Stimulated activated CD8-positive, alpha-beta memory T cell treated with anti-CD3 and anti-CD28 coated beads, Interleukin-4, amount 100 ng/mL, for 1 hour (primary cell): Measurements from ENCODE around the gene C1QB.

Experiments
- DNase-seq, 2 donors: peaks; one replicate each; pipeline ENCODE4 v3.0.0-alpha.2; 2020; ENCODE audit warnings: low read depth in 2 of 2, low spot score in 1 of 2

Gene C1QB

DNA sequence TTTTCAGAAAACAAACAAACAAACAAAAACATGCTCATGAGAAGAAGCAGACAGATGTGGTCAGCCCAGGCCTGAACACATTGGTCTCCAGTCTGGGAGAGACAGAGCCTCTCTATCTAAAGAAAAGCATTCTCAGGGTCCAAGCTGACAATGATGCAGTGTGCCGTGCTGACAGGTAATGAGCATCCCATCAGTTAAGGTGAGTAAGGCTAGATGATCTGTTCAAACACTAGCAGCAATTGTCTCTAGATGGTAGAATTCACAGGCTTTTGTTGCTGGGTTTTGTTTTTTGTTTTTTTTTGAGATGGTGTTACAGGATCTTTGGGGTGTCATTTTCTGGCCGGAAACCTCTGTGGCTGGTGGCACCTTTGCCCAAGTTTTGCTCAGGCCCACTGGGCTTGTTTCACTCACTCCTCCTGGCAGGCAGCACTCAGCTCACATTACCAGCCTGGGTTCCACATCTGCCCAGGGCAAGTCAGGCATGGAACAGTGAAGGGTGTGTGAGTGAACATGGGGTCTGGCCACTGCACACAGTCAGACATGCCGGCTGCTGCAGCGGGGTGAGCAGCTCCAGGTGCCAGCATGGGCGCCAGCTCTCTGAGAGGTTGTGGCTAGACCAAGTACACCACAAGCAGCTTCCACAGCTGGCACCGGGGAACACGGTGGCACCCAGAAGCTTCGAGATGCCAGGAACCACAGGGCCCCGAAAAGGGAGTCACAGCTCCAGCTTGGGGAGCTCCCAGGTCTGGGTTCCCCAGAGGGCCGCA, 19.2 kb upstream of the C1QB start:
- DNase-seq, result no peak

DNA sequence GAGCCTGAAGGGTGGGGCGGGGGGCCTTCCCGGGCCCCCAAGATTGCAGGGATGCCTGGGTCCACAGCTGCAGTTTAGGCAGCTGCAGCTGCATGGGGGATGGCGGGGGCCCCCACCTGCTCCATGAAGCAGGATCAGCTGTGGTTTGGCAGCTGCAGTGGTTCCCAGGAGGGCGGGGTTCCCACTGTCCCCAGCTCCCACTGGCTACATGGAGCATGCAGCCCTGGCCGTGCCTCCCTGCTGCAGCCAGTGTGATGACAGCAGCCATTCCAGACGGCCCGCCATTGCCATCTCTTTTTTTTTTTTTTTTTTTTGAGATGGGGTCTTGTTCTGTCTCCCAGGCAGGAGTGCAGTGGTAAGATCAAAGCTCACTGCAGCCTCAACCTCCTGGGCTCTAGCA, 17.6 kb upstream of the C1QB start:
- no peak for DNase-seq

DNA sequence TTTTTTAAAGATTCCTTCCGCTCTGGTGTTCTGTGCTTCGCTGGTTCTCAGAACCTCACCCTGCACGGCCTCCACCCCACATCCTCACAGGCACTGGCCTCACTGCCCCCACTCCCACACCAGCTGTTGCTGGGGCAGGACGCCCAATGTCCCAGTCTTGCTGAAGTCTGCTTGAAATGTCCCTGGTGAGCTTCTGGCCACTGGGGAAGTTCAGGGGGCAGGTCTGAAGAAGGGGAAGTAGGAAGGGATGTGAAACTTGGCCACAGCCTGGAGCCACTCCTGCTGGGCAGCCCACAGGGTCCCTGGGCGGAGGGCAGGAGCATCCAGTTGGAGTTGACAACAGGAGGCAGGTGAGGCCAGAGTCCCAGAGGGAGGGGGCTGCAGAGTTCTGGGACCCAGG, 16.7 kb upstream of the C1QB start, which contains the start of gene C1QA:
Gene C1QA, plus strand, starts transcription at position 276 of the 400 bp plus-strand sequence. CDS start 989 bp downstream, outside the sequence.
- DNase-seq, result no peak

DNA sequence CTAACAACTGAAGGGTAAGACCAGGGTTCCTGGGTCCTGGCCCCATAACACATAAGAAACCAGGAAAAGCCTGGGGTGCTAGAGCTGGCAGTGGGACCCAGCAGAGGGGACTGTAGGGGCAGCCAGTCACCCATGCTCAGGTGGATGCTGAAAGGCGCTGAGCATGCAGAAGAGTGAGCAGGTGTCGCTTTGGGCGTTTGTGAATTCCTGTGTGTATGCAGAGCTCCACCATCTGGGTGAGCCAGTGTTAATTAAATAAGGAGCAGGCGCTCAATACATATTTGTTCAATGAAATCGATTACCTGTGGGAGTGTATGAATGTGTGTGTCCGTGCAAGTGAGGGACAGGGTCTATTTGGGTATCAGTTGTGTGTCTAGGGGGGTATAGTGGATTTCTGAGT, 16.1 kb upstream of the C1QB start:
- no peak for DNase-seq

DNA sequence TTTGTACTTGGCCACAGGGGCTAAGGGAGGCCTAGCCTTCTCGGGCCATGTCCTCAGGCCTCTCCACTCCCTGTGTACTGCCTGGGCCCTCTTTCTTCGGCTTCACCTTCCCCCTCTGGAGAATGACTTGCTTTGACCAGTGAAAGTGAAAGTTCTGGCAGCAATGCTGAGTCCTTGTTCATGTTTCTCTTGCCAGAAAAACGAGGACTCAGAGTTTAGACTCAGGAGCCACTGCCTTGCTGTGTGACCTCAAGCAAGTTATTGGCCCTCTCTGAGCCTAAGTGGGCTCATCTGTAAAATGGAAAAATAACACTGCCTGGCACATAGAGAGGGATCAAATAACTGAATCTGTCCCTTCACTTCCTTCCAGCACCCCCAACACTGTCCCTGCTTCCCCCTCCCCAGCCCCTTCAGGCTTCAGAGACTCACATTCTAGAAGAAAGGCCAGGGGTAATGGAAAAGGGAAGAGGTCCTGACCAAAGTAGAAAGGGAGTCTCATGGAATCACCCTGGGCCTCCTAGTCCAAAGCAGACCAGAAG, 15.1 kb upstream of the C1QB start:
- no peak for DNase-seq

DNA sequence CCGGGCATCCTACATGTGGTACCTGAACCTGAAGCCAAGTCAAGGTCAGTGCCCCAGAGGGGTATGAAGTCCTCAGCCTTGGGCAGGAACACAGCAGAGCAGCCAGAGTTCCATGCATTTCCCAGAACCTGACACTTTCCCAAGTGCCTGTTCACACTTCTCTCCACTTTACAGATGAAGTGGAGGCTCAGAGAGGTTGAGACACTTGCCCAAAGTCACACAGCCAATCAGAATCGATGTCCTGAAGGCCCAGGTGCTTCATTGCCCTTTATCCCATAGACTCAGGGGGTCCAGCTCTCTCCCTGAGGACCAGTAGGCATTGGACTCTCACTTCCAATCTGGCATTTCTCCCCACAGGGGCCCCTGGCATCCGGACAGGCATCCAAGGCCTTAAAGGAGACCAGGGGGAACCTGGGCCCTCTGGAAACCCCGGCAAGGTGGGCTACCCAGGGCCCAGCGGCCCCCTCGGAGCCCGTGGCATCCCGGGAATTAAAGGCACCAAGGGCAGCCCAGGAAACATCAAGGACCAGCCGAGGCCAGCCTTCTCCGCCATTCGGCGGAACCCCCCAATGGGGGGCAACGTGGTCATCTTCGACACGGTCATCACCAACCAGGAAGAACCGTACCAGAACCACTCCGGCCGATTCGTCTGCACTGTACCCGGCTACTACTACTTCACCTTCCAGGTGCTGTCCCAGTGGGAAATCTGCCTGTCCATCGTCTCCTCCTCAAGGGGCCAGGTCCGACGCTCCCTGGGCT, 14.4 kb upstream of the C1QB start:
- no peak for DNase-seq

DNA sequence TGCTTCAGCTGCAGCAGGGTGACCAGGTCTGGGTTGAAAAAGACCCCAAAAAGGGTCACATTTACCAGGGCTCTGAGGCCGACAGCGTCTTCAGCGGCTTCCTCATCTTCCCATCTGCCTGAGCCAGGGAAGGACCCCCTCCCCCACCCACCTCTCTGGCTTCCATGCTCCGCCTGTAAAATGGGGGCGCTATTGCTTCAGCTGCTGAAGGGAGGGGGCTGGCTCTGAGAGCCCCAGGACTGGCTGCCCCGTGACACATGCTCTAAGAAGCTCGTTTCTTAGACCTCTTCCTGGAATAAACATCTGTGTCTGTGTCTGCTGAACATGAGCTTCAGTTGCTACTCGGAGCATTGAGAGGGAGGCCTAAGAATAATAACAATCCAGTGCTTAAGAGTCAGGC, 13.8 kb upstream of the C1QB start:
- no peak for DNase-seq

DNA sequence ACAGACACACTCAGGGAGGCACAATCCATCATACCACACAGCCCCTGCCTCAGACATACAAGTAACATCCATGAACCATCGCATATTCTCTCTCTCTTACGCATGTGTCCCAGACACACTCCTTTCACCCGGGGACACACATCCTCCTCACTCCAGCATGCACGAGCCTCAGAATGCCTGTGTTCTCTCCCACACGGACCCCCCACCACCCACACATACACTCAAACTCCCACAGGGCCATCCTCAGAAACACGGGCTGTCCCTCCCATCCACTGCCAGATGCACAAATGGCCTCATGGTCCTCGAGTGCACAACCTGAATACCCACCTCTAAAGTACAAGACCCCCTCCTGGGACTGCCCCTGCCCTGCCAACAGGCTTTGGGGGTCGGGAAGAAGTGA, 11.8 kb upstream of the C1QB start:
- DNase-seq, result no peak

DNA sequence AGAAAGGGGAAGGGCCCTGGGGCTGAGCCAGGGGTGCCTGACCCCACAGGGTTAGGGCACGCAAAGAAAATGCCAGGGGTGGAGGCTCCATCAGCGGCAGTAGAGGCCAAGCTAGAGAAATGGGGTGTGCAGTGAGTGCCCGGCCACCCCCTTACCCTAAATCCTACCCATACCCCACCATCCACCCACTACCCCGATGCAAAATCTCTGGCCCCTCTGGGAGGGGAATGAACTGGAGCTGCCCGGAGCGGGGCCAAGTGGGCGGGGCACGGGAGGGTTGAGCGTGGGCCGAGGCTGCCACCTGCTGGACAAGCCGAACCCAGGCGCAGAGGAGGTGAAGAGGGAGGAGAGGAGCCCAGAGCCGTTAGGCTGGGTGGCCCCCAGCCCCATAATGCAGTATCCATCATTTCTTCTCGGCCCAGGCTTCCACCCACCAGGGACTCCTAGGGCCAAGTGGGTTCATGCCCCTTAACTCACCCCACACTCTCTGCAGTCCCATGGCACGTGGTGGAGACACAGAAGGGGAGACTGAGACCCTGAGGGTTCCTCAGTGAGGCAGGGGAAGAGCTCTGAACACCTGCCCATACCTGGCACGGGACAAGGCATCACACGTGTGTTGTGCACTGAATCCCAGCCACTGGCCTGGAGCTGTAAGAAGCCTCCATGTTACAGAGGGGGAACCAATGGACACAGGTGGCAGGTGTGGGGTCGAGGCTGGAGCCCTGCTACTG, 11.0 kb upstream of the C1QB start:
- DNase-seq, result peak; percentile 23 to 47

DNA sequence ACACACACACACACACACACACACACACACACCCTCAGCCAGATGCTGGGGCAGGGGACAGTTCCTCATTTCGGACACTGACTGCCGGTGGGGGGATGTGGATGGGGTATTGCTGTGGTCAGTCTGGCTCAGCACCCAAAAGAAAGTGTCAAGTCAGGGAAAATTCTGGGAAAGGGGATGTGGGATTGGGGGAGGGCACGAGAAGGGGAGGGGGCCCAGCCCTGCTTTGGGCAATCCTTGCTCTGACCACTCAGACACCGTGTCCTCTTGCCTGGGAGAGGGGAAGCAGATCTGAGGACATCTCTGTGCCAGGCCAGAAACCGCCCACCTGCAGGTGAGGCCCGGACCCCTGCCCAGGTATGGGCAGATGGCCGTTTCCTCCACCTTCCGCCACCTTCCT, 9.7 kb upstream of the C1QB start, which contains the start of gene C1QC:
Gene C1QC, plus strand, starts transcription at position 253 of the 400 bp plus-strand sequence. CDS start 391 bp downstream, outside the sequence.
- no peak for DNase-seq

DNA sequence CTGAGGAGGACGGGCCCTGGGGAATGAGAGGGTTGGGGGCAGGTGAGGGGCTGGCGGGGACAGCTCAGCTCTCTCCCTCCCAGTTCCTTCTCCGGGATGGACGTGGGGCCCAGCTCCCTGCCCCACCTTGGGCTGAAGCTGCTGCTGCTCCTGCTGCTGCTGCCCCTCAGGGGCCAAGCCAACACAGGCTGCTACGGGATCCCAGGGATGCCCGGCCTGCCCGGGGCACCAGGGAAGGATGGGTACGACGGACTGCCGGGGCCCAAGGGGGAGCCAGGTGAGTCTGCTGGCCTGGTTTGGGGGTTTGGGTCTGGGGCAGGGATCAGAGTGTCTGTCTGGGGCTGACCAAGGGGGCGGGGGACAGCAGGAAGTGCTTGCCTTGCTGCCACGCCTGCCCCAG, 9.1 kb upstream of the C1QB start:
- DNase-seq, result no peak

DNA sequence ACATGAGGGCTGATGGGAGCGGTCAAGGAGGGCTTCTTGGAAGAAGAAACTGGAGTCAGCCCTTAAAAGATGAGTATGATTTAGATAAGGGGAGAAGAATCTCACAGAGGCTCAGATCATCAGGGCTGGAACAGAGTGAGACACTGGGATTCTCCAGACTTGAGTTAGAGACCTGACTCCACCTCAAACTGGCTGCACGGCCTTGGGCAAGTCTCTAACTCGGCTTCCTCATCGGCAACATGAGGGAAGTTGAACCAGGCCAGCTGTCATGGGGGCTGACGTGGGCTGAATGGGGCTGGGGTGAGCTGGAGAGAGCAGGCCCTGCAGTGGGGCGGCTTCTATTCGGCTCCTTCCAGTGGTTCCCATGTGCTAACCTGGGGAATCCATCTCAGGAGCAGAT, 7.1 kb upstream of the C1QB start:
- no peak for DNase-seq

DNA sequence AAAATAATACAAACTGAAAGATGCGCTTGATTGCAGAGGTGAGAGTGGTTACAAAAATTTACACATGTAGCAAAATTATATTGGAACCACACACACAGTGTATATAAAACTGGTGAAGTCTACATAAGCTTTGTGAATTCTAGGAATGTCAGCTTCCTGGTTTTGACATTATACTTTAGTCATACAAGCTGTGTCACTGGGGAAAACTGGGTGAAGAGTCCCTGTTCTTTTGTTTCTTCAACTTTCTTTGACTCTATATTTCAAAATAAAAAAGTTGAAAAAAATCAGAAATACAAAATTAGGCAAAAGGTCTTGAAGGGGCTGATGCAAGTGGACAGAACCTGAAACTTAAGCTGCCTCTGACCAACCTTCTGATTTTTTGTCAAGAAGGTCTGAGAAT, 6.7 kb upstream of the C1QB start:
- no peak for DNase-seq

DNA sequence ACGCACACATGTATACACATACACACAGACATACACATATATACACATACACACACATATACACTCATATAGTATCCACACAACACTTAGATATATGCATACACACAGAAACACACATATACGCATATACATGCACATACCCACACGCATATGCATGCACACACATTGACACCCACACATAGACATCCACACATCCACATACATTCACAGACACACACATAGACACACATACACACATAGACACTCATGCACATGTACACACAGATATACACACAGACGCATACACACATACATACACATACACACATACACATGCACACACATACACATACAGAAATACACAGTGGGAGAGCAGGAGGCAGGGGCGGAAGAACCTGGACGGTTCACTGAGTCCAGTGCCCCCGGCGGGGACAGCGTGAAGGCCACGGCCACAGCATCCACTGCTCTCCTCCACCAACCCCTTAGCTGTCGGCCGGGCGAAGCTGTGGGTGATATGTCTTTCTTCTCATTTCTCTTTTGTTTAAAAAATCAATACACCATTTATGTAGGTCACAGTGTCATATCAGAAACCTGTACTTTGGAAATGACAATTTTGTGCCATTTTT, 2.8 kb upstream of the C1QB start:
- no peak for DNase-seq

DNA sequence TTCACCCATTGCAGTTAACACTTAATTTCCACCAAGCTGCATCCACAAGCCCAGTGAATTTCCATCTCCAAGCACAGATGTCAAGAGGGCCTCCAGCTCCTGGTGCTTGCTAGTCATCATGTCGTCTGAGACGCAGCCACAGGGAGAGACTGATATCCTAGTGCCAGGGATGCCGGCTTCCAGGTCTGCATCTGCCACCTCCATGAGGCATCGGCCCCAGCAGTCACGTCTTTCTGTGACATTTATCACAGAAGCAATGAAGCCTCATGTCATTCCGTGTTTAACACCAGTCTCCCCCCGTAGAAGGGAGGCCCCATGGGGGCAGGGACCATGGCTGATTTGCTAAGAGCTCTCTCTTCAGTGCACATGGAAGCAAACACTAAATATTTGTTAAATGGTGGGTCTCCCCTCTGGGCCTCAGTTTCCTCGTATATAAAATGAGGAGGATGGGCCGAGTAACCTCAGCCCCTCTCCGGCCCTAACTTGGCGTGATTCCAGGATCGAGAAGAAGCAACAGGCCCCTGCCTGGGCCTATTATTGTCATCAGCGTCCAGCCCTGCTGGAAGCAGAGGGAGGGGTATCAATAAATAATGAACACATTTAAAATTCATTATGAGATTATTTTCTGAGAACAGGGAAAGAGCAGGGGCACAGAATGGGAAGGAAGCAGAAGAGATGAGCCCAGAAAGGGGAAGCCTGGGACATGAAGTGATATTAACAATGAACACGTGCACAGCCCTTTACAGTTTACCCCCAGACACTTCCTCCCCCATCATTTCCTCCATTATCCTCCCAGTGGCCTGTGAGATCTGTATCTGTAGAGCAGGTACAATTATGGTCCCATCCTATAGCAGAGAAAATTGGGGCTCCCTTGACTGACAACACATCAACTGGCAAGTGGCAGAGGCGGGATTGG, 837 bp upstream of the C1QB start:
- DNase-seq, result no peak

DNA sequence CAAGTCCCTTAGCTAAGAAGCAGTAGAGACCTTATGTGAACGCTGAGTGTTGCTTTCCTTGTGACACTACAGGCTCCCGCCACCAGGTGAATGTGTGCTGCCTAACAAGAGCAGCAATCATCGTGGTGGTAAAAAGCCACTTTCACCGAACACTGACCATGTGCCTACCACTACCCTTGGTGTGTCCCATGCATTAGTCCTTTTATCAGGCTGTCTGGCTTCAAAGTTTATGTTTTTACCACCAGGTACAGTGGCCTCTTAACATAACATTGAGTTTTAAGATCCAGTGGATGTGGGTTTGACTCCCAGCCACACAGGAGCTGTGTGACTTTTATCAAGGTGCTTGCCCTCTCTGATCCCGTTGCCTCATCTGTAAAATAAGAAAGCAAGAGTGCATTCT, 1.7 kb downstream of the C1QB start:
- DNase-seq, result no peak

DNA sequence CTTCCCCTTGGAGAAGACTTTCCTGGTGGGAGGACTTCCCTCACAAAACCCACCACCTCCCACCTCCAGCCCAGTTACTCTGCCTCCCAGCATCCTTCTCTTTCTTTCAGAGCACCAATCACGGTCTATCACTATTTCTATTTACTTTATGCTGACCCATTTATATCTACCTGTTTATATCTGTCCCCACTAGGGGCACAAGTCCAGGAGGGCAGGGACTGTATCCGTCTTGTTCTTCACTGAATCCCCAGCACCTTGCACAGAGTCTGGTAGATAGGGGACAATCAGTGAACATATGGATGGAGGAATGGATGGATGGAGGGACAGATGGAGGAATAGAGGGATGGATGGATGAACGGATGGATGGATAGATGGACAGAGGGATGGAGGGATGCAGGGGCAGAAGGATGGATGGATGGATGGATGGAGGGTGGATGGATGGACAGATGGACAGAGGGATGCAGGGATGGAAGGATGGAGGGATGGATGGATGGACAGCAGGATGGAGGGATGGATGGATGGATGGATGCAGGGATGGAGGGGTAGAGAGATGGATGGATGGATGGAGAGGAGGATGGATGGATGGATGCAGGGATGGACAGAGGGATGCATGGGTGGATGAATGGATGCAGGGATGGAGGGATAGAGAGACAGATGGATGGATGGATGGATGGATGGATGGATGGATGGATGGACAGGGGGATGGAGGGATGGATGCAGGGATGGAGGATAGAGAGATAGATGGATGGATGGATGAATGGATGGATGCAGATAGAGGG, 5.5 kb downstream of the C1QB start:
- DNase-seq, result no peak

DNA sequence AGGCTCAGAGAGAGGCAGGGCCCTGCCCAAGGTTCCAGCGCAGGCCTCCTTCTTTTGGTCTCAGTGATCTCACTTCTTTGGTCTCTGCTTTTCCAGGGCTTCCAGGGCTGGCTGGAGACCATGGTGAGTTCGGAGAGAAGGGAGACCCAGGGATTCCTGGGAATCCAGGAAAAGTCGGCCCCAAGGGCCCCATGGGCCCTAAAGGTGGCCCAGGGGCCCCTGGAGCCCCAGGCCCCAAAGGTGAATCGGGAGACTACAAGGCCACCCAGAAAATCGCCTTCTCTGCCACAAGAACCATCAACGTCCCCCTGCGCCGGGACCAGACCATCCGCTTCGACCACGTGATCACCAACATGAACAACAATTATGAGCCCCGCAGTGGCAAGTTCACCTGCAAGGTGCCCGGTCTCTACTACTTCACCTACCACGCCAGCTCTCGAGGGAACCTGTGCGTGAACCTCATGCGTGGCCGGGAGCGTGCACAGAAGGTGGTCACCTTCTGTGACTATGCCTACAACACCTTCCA, 7.7 kb downstream of the C1QB start:
- DNase-seq, result no peak

DNA sequence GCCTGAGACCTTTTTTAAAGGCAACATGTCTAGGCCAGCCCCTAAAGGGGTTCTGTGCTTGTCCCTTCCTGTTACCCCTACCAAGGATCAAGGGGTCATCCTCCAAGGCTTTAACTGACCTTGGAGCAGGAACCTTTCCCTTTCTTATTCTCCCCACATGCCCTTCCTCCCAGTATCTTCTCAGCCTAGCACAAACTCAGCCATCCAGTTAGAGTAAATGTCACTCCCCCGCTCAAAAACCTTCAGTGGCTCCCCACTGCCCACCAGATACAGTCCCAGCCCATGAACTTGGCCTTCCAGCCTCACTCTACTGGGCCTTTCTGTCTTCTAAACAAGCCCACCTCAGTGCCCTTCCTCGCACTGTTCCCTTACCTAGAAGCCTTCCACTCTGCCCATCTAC, 8.8 kb downstream of the C1QB start:
- no peak for DNase-seq
